ENCODE results near the gene SPPL2C.
"Not testable (repeated sequence)": the region's sequence is repeated elsewhere in the genome, so short reads cannot be mapped to it uniquely, and the experiment has no call there.

The SPPL2C gene

DNA sequence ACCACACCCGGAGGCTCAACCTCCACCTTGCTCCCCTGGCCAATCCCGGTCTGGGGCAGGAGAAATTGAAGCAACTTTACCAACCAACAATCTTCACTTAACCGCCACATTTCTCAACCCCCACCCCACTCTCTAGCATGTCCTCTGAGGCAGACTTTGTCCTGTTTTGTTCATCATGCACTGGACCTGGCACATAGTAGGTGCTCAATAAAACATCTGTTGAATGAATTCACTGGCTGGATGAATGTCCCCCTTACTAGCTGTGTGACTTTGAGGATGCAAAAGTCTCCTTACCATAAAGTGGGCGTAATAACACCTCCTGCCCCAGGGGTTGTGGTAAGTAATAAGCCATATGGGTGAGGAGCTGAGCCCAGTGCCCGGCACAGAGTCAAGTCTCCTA, 5.8 kb downstream of the SPPL2C start:
- DNase-seq: no peak

DNA sequence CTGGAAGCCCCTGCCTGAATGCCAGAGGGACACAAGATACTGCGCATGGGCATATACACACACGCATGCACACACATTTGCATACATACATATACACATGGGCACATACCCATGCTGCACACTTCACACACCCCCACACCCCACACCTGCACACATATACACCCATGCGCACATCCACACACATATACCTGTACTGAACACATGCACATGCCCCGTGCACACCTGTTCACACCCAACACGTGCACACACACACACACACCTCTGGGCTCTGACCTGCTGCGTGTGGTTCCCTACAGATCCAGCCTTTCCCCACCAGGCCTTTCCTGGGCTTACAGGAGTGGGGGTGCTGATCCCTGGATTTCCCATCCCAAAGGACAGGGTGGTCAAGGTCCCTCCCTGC, 6.3 kb downstream of the SPPL2C start:
- no peak for DNase-seq

DNA sequence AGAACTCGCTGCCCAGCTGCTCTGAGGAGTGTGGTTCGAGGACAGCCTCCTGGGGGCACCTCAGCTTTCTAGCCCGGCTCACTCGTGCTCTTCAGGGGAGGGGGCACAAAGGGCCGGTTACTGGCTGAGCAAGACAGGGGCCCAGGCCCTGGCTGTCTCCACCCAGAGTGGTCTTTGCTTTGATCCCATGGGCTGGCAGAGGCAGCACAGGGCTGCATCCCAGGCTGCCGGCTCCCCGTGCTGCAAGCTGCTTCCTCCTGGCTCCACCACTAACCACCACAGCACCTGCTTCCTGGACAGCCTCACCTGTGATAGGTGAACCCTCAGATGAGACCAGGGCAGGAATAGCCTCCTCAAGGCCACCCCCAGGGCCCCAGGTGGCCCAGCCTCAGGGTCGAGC, 6.8 kb downstream of the SPPL2C start:
- DNase-seq: no peak

DNA sequence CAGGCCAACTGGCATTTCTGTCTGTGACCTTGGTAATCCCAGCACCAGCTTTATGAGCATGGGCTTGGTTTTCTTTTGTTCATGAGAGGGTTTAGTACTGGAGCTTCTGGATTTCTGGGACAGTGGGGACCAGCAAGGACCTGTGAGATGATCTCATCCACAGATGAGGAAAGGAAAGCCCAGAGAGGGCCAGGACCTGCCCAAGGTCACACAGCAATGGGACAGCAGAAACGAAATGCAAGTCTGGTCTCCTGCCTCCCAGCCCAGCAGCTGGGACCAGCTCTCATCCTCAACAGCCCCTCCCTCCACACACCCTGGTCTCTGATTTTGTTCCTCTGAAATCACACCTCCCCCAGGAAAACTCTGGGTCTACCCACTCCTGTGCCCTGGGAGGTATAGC, 7.2 kb downstream of the SPPL2C start:
- no peak for DNase-seq

DNA sequence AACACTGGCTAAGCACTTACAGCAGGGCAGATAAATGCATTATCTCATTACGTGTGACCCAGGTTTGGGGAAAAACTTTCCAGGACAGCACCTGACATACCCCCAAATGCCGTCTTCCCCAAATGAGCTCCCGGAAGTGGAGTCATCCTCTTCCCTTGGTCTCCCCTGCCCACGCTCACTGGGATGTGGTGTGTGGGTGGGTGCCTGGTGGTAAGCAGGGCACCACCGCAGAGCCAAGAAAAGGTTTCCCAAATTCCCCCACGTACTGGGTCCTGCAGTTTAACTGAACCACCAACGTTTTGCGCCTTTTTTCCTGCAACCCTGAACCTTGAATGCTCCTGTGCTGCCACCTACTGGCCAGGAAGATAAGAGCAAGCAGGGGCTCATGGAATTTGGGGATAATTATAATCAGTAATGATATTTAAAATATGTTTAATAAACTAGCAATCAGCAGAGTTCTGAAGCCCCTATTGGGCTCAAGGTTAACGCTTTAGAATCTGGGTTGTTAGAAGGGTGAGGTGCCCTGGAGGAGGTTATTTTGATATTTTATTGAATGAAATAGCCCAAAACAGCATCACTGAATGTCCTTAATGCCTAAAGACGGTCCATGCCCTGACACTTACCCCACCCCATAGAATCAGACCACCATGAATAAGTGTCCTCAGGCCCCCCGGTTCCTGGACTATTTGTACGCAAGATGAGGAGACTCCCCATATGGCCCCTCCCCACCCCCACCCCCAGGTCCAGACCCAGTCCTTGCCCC, 8.0 kb downstream of the SPPL2C start:
- DNase-seq: peak; percentile 11

DNA sequence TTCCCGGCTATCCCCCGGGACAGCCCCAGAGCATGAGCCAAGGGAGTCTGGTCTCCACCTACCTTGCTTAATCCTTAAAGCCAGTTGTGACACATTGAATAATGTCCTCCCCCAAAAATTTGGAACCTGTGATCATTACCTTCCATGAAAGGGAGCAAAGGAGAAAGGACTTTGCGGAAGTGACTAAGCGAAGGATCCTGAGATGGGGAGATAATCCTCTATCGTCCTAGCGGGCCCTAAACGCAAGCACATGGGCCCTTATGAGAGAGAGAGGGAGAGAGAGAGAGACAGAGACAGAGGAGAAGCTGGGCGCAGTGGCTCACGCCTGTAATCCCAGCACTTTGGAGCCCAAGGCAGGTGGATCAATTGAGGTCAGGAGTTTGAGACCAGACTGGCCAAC, 9.5 kb downstream of the SPPL2C start:
- DNase-seq: no peak

DNA sequence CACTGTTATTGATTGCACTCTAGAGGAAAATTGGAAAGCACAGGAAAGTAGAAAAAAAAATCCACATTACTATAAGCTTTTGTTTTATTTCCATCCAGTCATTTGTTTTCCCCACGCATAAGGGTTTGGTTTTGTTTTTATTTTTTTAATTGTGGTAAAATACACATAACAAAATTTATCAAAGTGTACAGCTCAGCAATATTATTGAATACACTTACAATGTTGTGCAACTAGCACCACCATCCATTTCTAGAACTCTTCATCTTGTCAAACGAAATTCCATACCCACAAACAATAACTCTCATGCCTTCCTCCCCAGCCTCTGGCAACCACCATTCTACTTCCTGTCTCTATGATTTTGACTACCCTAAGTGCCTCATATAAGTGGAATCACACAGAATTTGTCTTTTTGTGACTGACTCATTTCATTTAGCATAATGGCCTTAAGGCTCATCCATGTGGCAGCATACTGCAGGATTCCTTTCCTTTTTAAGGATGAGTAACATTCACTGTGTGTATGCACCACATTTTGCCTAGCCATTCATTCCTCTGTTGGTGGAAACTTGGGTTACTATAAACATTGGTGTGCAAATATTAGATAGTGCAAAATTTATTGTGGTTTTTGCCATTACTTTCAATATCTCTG, 11.1 kb downstream of the SPPL2C start:
- no peak for DNase-seq

DNA sequence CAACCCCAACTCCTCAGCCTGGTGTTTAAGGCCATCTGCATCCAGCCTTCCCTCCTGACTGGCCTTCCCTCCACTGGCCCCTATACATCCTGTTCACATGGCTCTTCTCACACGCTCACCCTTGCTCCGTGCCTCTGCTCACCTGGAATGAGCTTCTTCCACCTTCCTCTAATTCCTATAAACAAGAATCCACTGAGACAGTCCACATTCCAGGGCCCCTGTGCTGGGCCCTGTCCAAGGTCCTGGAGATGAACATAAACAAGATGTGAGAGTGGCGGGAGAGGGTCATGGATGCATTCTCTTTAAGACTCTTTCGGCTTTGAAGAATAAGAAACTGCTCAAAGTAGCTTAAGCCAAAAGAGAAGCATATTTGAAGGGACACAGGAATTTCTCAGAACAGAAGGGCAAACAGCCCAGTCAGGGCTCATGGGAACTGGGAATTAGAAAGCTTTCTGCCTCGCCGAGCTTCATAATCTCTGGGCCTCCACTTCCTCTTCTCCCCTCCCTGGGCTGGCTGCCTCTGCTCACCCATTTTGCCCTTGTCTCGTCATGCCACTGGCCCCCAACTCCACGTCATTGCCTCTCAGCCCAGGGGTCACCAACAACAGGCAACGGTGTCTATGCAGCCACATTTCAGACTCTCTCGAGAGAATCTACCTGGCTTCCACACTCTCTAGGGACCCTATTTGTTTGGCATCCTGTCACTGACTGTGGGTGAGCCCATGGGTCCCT, 13.5 kb downstream of the SPPL2C start:
- peak; percentile 5 for DNase-seq

DNA sequence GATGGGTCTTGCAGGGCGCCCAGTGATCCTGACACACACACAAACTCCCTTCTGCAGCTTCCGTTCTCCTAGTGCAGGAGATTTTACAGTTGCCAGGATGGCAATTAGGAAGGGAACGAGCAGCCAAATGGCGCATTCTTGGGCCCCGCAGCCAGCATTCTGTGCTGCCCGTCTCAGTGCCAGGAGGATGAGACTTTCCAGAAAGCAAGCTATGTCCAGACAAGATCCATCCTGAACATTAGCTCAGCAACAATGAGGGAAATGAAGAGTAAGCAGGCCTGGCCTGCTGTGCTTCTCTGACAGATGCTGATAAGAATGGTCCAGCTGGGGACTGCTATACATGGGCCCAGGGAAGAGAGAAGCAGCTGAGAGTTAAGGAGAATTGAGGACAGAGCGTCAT, 16.5 kb downstream of the SPPL2C start:
- DNase-seq: no peak

DNA sequence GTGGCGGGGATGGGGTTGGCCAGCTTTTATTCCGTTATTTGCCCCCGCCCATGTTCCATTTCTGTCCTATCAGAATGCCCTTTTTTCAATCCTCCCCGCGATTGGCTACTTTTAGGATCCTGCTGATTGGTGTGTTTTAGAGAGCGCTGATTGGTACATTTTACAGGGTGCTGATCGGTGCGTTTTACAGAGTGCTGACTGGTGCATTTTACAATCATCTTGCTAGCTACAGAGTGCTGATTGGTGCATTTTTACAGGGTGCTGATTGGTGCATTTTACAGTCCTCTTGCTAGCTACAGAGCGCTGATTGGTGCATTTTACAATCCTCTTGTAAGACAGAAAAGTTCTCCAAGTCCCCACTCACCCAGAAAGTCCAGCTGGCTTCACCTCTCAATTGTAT, 17.4 kb downstream of the SPPL2C start:
- not testable (repeated sequence) for DNase-seq

DNA sequence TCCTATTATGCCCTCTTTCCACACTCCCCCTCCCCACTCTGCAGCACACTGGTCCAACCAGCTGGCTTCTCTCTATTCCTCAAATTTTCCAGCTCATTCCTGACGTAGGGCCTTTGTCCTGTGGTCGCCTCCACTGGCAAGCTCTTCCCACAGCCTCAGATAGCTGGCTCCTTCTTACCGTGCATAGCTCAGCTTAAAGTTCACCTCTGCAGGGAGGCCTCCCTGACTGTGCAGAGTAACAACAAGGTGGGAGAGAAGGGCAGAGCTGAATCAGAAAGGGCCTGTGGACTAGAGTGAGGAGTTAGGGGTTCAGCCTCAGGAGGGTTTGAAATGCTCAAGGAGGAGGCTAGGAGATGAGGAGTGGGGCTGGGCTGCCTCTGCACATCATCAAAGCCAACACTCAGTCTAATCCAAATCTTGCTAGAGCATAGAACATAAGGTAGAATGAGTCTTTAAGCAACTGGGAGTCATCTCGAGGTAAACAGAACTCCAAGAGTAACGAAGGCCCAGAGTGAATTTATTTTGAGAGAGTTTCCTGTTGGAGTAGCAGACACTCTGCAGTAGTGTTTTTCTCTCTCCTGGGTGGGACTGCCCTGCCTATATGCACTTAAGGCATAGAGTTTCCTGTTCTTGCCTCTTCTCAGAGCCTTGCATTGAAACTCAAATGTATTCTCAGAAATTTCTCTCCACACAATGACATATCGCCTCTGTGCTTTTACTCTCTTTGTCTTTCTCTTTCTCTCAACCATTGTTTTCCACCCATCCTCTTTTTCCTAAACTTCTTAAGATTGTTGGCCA, 19.4 kb downstream of the SPPL2C start:
- DNase-seq: no peak

DNA sequence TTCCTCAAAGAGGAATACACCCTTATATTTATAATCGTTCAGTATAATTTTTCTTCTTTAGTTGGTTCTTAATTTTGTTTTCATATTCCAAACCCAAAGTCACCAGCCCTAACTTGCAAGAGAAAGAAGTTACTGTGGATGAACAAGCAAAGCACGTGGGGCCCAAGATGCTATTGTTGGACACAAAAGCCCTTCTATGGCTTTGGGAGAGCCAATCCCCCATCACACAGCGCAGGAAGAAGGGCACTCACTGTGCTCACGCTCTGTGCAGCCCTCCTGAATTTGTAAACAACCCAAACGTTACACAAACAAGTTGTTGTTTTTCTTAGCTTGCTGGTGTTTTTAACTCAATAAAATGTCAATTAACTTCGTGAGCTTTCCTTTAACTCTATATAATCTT, 22.5 kb downstream of the SPPL2C start:
- no peak for DNase-seq

DNA sequence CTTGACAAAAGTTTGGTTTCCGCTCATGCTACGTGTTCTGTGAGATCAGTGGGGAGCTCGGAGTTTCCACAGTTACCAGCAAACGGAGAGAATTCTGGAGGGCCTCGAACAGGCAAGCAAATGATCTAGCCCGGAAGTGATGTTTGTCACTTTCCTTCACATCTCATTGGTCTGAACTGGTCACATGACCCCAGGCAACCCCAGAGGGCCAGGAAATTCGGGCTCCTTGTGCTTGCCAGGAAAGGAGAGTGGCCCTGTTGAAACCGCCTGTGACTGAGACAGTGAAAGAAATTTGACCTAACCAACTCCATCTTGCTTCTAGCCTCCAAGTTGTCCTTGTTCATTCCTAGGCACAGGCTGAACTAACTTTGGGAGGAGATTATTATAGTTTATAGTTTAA, 23.0 kb downstream of the SPPL2C start:
- no peak for DNase-seq

DNA sequence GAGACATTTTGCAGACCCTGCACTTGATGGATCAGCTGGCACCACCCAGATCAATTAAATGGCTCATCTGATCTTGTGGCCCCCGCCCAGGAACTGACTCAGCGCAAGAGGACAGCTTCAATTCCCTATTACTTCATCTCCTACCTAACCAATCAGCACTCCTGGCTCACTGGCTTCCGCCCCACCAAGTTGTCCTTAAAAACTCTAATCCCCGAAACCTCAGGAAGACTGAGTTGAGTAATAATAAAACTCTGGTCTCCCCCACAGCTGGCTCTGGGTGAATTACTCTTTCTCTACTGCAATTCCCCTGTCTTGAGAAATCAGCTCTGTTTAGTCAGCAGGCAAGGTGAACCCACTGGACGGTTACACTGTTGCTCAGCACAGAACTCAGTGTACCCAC, 23.6 kb downstream of the SPPL2C start:
- no peak for DNase-seq

DNA sequence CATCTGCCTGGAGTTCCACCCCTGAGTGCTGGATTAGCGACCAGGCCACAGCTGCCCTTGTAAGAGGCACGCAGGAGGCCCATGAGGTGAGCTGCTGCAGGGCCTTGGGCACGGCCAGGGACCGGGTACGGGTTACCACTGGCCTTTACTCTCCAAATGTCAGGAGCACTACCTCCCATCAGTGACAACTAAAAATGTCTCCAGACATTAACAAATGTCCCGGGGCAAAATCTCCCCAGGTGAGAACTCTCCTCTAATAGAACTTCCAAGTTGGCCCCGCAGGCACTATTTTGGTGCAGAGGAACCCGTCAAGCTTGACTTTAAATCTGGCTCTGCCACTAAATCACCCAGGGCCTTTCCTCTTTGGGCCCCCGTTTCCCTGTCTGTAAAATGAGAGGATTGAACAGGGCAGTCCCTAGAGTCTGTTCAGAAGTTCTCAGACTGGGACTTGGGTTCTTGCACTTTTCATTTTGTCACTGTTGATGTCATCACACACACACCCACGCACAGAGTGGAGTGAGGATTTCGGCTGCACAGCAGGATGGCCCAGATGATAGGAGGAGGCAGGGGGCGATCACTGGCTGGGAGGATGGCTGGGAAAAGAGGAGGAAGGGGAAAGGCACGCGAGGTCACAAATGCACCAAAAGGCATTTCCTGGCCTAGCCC, 25.1 kb downstream of the SPPL2C start:
- DNase-seq: no peak

DNA sequence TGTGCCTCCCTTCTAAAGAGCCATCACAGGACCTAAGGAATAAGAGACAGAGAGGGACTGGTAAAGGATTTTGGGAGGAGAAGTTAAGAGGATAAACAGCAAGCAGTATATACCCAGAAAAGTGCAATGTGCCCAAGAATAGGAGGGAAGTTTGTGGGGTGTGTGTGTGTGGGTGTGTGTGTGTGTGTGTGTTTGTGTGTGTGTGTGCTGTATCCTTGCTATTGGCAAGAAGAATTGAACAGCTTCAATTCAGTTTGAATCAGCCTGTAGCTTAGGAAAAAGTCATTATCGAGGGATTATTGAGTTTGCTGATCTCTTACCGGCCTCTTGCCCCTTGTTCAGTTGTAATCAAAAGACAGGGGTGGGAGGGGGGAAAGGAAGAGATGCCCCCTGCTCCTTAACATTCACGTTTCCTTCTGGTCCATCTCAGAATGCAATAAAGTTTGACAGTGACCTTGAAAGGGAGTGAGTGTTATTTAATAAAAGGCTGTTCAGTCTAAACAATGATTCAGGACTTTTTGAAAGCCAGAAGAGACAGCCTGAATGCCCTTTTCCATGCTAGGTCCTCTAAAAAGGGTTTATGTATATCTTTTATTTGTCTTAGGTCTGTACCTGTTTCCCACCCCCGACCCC, 25.8 kb downstream of the SPPL2C start:
- DNase-seq: no peak

DNA sequence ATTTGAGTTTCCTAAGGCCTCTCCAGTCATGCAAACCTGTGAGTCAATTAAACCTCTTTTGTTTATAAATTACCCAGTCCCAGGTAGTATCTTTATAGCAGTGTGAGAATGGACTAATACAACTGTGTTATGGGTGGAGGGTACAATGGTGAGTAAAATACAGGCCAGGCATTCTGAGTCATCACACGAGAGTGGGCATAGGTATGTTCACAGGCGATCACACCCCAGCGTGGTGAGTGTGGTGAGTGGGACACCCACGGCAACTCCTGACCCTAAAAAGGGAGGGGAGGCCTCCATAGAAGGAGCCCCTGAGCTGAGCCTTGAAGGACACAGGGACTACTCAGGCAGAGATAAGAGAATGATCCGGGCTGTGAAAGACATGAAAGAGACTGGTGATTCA, 27.0 kb downstream of the SPPL2C start:
- no peak for DNase-seq

DNA sequence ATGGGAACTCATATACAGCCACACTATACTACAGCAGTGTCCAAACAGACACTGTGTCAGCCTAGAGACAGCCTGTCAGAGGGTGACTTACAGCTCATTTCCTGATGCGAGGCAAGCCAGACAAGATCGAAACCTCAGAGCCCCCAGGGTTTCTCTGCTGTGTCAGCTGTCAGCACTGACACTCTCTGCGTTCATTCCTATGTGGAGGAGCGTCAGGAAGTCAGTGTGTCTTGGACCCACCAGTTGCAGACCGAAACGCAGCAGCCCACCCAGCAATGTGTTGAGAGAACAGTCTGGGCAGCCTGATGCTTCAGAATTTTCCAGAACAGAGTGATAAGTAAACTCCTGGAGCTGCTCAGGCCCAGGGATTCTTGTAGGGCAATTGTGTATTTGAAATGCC, 29.0 kb downstream of the SPPL2C start:
- no peak for DNase-seq

DNA sequence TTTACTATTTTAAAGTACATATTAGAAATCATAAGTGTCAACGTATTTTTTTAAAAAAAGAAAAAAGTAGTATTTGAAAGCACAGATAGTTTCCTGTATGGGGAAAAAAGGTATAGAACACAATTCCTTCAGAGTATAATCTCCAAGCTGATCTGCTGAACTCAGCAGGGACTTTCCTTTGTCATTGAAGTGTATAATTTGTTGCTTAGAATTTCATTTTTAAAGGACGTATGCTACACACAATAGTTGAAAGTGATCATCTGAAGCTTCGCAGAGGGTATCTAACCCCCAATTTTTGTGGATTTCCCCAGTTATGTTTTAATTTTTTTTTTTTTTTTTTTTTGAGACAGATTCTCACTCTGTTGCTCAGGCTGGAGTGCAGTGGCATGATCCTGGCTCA, 29.5 kb downstream of the SPPL2C start:
- no peak for DNase-seq

DNA sequence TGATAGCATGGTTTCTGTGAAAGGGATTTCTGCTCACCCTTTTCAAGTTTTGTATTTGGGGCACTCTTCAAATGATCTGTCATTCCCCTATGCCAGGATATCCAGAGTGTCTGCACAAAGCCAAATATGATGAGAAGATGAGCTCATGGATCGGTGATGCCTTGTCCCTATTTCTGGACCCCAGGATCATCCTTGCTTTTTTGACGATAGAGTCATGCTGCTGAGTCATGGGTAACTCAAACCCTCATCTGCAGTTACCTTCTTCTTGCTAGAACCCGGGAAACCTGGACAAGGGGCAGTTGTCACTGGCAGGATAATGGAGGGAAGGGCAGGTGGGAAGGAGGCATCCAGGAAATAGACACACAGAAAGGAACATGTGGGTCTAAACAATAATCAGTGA, 31.9 kb downstream of the SPPL2C start:
- DNase-seq: no peak

DNA sequence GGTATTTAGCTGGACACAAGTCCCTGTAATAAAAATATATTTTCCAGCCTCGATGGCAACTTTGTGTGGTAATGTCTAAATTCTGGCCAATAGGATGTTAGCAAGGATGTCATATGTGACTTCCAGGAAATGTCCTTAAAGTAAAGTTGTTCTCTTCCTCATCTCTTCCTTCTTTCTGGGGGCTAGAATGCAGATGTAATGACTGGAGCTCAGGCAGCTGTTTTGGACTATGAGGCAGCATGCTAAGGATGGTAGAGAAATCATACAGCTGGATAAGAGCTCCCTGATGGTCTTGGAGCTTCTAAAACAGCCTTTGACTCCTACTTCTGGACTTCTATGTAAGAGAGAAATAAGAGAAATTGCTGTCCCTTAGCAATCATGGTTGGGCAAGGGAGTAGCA, 32.8 kb downstream of the SPPL2C start:
- no peak for DNase-seq

DNA sequence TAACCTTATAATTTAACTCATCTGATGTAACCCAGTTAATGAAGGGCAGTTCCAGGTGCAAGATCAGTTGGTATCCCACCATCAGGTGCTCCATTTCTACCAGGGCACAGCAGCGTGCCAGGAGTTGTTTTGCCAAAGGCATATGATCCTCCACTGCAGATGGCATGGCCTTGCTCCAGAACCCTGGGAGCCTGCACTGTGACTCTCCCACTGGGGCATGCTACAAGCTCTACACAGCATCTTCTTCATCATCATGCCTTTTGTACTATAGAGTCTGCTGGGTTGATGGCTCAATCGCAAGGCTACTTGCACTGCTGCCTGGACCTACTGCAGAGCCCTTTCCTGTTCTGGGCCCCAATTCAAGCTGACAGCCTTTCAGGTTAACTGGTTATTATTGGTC, 38.4 kb downstream of the SPPL2C start:
- DNase-seq: no peak

Measured in amniotic stem cell (primary cell).